ENCODE data around the gene RFLNA. TPM values are rescaled to one million over a fixed set of nuclear protein-coding genes. Genes with fewer than 3 reads are reported as not detected.

The RFLNA gene
- total and polyA plus RNA-seq, 2 of the 13 experiments (the other 11 are each of a cell fraction or from before 2014, with no cell fraction given) = not detected

DNA sequence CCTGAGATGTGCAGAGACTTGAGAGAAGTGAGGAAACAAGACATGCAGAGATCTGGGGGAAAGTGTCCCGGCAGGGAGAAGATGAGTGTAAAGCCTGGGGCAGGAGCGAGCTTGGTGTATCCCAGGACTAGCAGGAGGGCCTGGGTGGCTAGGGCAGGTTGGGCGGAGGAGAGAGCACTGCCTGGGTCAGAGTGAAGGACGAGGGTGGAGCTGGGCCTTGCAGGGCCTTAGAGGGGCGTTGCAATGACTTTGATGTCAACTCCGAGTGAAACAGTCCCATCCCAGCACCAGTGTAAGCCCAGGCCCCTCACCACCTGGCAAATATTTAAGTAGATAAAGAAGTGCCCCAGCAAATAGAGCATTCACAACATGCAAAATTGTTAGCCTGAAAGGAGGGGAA, 24.2 kb upstream of the RFLNA start (continued):
- TF ChIP-seq, protein P1, sequence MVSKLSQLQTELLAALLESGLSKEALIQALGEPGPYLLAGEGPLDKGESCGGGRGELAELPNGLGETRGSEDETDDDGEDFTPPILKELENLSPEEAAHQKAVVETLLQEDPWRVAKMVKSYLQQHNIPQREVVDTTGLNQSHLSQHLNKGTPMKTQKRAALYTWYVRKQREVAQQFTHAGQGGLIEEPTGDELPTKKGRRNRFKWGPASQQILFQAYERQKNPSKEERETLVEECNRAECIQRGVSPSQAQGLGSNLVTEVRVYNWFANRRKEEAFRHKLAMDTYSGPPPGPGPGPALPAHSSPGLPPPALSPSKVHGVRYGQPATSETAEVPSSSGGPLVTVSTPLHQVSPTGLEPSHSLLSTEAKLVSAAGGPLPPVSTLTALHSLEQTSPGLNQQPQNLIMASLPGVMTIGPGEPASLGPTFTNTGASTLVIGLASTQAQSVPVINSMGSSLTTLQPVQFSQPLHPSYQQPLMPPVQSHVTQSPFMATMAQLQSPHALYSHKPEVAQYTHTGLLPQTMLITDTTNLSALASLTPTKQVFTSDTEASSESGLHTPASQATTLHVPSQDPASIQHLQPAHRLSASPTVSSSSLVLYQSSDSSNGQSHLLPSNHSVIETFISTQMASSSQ (IDR thresholded peaks at IDR 0.05; ENCODE audit: low read depth) = no peak
- TF ChIP-seq, protein P1 (CRISPR knock-in tag; IDR thresholded peaks at IDR 0.05; ENCODE audit: borderline replicate concordance) = peak; percentile 32; the same call in 1 of the 2 replicates
- 0 out of 2 replicates have a peak, but pooled peaks have one; percentile 50 for TF ChIP-seq ZFX (CRISPR knock-in tag; IDR thresholded peaks at IDR 0.05; ENCODE audit: low read depth)
- no peak for TF ChIP-seq KLF6 (CRISPR knock-in tag; IDR thresholded peaks at IDR 0.05)
- TF ChIP-seq, protein P2, sequence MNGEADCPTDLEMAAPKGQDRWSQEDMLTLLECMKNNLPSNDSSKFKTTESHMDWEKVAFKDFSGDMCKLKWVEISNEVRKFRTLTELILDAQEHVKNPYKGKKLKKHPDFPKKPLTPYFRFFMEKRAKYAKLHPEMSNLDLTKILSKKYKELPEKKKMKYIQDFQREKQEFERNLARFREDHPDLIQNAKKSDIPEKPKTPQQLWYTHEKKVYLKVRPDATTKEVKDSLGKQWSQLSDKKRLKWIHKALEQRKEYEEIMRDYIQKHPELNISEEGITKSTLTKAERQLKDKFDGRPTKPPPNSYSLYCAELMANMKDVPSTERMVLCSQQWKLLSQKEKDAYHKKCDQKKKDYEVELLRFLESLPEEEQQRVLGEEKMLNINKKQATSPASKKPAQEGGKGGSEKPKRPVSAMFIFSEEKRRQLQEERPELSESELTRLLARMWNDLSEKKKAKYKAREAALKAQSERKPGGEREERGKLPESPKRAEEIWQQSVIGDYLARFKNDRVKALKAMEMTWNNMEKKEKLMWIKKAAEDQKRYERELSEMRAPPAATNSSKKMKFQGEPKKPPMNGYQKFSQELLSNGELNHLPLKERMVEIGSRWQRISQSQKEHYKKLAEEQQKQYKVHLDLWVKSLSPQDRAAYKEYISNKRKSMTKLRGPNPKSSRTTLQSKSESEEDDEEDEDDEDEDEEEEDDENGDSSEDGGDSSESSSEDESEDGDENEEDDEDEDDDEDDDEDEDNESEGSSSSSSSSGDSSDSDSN (CRISPR knock-in tag; IDR thresholded peaks at IDR 0.05) = 0 out of 2 replicates have a peak, but pooled peaks have one; percentile 28
- TF ChIP-seq GTF3A (CRISPR knock-in tag; conservative IDR thresholded peaks at IDR 0.05) = no peak

DNA sequence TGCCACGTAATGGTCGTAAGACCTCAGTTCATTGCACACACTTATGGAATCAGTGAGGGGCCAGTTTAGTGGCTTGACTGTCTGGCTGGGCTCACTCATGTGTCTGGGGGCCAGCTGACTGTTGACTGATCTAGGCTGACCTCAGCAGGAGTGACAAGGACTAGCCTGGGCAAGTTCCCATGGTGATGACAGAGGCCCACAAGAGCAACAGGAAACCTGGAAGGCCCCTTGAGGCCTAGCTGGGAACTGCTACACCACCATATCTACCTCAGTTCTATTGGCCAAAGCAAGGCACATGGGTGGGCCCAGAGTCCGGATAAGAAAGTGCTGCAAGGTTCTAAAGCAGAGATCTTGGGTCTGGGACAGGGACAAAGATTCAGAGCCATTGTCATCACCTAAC, 21.3 kb upstream of the RFLNA start:
- ChIA-PET POLR2A (no interaction called here), CTCF (ENCODE audit: low intra/inter-chr PET ratio, low total read pairs) (no interaction called here)
- Histone ChIP-seq H3K36me3 (replicated peaks in 1 of 2; ENCODE audit: control insufficient read depth in 1 of 2, insufficient read depth in 2 of 2, low read length in 2 of 2) (no peaks in the 10 kb centered on the region), H3K4me1 (ENCODE audit: insufficient read depth, low read length) (peaks cover 64% of the 10 kb centered on the region), H3K9me3 (ENCODE audit: low read length) (no peaks in the 10 kb centered on the region), H3K9ac (ENCODE audit: insufficient read depth, low read depth, low read length) (no peak overlapping the region), H4K20me1 (ENCODE audit: insufficient read depth, low read length) (no peaks in the 10 kb centered on the region; the same call in 1 of the 2 replicates), H3K27ac (ENCODE audit: extremely low read length, insufficient read depth, low read length) (peak overlapping the region; percentile 31), H2AFZ (ENCODE audit: low read length) (peak overlapping the region; percentile 4), H3K27me3 (ENCODE audit: control insufficient read depth in 1 of 2, insufficient read depth in 2 of 2, low read length in 2 of 2) (peaks cover 0 to 5% of the 10 kb centered on the region in 2 experiments; a peak in 2 of 5 replicates), H3K4me2 (ENCODE audit: low read depth, low read length) (no peak overlapping the region), H3K79me2 (ENCODE audit: insufficient read depth, low read length) (no peaks in the 10 kb centered on the region), H3K4me3 (replicated peaks in 1 of 3; ENCODE audit: insufficient read depth in 1 of 3, low read depth in 2 of 3, low read length in 3 of 3) (no peak overlapping the region)
- intact Hi-C loops (cut with micrococcal nuclease; ENCODE audit: unreplicated experiment) = no loop called here
- DNase-seq (ENCODE audit: low spot score) (peak; percentile 90), ATAC-seq (peak; percentile 83), FAIRE-seq (peak; percentile 82)
- WGBS (ENCODE audit: low lambda C conversion rate) = 88% methylated on average over 3 of the region's 3 CpGs
- in situ Hi-C loops (cut with HindIII; ENCODE audit: extremely low pct_ligation_motif_present, low pct_unique_long_range_greater_than_20kb) = no loop called here
- BruUV-seq (replicated peaks) = no TSS peak
- TF ChIP-seq PCBP1 (IDR thresholded peaks at IDR 0.05; ENCODE audit: borderline replicate concordance, low read depth, low read length) = no peak
- no peak for TF ChIP-seq YY1 (IDR thresholded peaks at IDR 0.05; ENCODE audit: insufficient read depth, insufficient replicate concordance, low read depth, low read length)
- no peak; the same call in 1 of the 2 replicates for TF ChIP-seq HMG20A (CRISPR knock-in tag; IDR thresholded peaks at IDR 0.05; ENCODE audit: borderline replicate concordance)
- TF ChIP-seq GTF3A (CRISPR knock-in tag; conservative IDR thresholded peaks at IDR 0.05) = no peak
- TF ChIP-seq ZBTB3 (CRISPR knock-in tag; IDR thresholded peaks at IDR 0.05; ENCODE audit: borderline replicate concordance, low read depth) = no peak
- TF ChIP-seq, protein P3, sequence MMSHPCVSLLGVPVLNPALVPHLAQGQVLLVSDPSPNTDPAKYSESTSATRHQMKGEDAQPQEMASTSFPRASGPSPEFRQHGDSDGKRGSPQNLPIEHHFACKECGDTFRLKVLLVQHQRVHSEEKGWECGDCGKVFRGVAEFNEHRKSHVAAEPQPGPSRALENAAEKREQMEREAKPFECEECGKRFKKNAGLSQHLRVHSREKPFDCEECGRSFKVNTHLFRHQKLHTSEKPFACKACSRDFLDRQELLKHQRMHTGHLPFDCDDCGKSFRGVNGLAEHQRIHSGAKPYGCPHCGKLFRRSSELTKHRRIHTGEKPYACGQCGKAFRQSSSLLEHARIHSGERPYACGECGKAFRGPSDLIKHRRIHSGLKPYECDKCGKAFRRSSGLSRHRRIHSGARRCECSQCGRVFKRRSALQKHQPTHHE (CRISPR knock-in tag; IDR thresholded peaks at IDR 0.05; ENCODE audit: borderline replicate concordance) = no peak
- no peak for TF ChIP-seq GABPA (IDR thresholded peaks at IDR 0.05; ENCODE audit: low read depth, low read length)
- peak; percentile 44; the same call in 1 of the 2 replicates for TF ChIP-seq GABPA (CRISPR knock-in tag; IDR thresholded peaks at IDR 0.05; ENCODE audit: low read depth)
- TF ChIP-seq, protein P4, sequence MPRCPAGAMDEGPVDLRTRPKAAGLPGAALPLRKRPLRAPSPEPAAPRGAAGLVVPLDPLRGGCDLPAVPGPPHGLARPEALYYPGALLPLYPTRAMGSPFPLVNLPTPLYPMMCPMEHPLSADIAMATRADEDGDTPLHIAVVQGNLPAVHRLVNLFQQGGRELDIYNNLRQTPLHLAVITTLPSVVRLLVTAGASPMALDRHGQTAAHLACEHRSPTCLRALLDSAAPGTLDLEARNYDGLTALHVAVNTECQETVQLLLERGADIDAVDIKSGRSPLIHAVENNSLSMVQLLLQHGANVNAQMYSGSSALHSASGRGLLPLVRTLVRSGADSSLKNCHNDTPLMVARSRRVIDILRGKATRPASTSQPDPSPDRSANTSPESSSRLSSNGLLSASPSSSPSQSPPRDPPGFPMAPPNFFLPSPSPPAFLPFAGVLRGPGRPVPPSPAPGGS (CRISPR knock-in tag; IDR thresholded peaks at IDR 0.05) = no peak
